K562 (cell line): ENCODE results near the gene ANKRD23. TPM values are rescaled to one million over a fixed set of nuclear protein-coding genes. Genes with fewer than 3 reads are reported as not detected.

Source experiments
- NUFIP1 ChIP-seq: fragments of 450-650 bp; IDR thresholded peaks from 2 replicates; pipeline ENCODE4 v1.6.1; 2018; ENCODE audit not compliant: partially characterized antibody
- ZNF76 ChIP-seq: fragments of 250-450 bp; sonication (Bioruptor Pico); IDR thresholded peaks from 2 replicates; pipeline ENCODE4 v1.4.0; 2020; ENCODE audit warnings: mild to moderate bottlenecking, moderate library complexity, borderline replicate concordance
- polyA plus RNA-seq, 8 experiments: library from polyadenylated mRNA; depleted of rRNA in 4 of 8; stranded (reverse) in 5 of 8; unstranded in 3 of 8; fragments of >200 nt; fragmentation: Nextera tagmentation in 2 of 8; fragmentation: Illumina TruSeq in 1 of 8; extraction: Ambion mirVana in 2 of 8; extraction: Trizol in 1 of 8; gene quantifications; 2 replicates each; pipeline versions ENCODE4 v1.2.1 to v1.2.3, GENCODE V29; 2011 to 2014; ENCODE audit warnings: inconsistent platforms in 1 of 8, missing spikeins in 1 of 8
- total RNA-seq, 7 experiments: library from RNA; depleted of rRNA in 6 of 7; stranded (reverse); fragments of >200 nt in 6 of 7; fragmentation: Illumina TruSeq in 2 of 7; extraction: Trizol in 2 of 7; gene quantifications; 2 replicates each; pipeline versions ENCODE4 v1.2.1 to v1.2.3, GENCODE V29; 2011 to 2021; ENCODE audit warnings: low replicate concordance in 1 of 7
- TF ChIP-seq, protein P1 (sequence below): fragments of 450-650 bp; IDR thresholded peaks from 2 replicates; pipeline ENCODE4 v1.6.1; 2016; ENCODE audit warnings: mild to moderate bottlenecking, moderate library complexity

Gene ANKRD23
- total and polyA plus RNA-seq, 9 of the 15 experiments (the other 6 are each of a cell fraction or from before 2014, with no cell fraction given) = 0.32 to 4.8 (median 2.8) TPM

DNA sequence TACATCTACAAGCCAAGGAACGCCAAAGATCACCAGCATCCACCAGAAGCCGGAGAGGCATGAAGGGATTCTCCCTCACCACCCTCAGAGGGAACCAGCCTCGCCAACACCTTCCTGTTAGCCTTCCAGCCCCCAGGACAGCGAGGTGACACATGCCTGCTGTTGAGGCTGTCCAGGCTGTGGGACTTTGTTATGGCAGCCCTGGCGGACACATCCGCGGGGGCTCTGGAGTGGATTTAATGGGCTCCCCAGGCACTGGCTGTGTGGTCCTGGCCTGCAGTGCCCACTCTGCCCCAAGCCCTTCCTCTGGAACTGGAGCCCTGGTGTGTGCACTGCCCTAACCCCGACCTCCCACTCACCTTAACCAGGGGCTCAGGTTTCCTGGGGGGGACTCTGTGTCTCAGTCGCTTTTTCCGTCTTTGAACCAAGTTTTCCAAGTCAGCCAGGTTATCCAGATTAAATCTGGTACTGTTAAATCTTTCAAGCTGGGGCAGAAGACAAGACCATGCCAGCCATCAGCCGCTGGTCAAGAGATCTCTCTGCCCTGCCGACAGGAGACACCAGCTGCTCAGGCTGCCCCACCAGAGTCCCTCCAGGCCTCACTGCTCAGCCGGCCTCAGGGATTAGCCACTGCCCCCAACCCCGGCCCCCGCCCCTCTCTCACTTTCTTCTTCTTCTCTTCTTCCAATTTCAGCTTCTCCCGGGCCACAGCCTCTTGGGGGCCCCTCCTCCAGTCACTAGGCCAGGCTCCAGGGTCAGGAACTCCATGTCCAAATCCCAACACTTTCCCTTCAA is 1.9 kb downstream of the ANKRD23 start (continued):
- no peak for TF ChIP-seq ZNF76 (CRISPR knock-in tag)
- no peak for TF ChIP-seq NUFIP1
- TF ChIP-seq, protein P1, sequence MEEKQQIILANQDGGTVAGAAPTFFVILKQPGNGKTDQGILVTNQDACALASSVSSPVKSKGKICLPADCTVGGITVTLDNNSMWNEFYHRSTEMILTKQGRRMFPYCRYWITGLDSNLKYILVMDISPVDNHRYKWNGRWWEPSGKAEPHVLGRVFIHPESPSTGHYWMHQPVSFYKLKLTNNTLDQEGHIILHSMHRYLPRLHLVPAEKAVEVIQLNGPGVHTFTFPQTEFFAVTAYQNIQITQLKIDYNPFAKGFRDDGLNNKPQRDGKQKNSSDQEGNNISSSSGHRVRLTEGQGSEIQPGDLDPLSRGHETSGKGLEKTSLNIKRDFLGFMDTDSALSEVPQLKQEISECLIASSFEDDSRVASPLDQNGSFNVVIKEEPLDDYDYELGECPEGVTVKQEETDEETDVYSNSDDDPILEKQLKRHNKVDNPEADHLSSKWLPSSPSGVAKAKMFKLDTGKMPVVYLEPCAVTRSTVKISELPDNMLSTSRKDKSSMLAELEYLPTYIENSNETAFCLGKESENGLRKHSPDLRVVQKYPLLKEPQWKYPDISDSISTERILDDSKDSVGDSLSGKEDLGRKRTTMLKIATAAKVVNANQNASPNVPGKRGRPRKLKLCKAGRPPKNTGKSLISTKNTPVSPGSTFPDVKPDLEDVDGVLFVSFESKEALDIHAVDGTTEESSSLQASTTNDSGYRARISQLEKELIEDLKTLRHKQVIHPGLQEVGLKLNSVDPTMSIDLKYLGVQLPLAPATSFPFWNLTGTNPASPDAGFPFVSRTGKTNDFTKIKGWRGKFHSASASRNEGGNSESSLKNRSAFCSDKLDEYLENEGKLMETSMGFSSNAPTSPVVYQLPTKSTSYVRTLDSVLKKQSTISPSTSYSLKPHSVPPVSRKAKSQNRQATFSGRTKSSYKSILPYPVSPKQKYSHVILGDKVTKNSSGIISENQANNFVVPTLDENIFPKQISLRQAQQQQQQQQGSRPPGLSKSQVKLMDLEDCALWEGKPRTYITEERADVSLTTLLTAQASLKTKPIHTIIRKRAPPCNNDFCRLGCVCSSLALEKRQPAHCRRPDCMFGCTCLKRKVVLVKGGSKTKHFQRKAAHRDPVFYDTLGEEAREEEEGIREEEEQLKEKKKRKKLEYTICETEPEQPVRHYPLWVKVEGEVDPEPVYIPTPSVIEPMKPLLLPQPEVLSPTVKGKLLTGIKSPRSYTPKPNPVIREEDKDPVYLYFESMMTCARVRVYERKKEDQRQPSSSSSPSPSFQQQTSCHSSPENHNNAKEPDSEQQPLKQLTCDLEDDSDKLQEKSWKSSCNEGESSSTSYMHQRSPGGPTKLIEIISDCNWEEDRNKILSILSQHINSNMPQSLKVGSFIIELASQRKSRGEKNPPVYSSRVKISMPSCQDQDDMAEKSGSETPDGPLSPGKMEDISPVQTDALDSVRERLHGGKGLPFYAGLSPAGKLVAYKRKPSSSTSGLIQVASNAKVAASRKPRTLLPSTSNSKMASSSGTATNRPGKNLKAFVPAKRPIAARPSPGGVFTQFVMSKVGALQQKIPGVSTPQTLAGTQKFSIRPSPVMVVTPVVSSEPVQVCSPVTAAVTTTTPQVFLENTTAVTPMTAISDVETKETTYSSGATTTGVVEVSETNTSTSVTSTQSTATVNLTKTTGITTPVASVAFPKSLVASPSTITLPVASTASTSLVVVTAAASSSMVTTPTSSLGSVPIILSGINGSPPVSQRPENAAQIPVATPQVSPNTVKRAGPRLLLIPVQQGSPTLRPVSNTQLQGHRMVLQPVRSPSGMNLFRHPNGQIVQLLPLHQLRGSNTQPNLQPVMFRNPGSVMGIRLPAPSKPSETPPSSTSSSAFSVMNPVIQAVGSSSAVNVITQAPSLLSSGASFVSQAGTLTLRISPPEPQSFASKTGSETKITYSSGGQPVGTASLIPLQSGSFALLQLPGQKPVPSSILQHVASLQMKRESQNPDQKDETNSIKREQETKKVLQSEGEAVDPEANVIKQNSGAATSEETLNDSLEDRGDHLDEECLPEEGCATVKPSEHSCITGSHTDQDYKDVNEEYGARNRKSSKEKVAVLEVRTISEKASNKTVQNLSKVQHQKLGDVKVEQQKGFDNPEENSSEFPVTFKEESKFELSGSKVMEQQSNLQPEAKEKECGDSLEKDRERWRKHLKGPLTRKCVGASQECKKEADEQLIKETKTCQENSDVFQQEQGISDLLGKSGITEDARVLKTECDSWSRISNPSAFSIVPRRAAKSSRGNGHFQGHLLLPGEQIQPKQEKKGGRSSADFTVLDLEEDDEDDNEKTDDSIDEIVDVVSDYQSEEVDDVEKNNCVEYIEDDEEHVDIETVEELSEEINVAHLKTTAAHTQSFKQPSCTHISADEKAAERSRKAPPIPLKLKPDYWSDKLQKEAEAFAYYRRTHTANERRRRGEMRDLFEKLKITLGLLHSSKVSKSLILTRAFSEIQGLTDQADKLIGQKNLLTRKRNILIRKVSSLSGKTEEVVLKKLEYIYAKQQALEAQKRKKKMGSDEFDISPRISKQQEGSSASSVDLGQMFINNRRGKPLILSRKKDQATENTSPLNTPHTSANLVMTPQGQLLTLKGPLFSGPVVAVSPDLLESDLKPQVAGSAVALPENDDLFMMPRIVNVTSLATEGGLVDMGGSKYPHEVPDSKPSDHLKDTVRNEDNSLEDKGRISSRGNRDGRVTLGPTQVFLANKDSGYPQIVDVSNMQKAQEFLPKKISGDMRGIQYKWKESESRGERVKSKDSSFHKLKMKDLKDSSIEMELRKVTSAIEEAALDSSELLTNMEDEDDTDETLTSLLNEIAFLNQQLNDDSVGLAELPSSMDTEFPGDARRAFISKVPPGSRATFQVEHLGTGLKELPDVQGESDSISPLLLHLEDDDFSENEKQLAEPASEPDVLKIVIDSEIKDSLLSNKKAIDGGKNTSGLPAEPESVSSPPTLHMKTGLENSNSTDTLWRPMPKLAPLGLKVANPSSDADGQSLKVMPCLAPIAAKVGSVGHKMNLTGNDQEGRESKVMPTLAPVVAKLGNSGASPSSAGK = no peak
